ENCODE results near the gene PIP4K2C. TPM values are rescaled to one million over a fixed set of nuclear protein-coding genes. Genes with fewer than 3 reads are reported as not detected.

PIP4K2C gene
- total and polyA plus RNA-seq, 5 donors from 2014 or later, result 24.6 to 38.6 (median 32.1) TPM

DNA sequence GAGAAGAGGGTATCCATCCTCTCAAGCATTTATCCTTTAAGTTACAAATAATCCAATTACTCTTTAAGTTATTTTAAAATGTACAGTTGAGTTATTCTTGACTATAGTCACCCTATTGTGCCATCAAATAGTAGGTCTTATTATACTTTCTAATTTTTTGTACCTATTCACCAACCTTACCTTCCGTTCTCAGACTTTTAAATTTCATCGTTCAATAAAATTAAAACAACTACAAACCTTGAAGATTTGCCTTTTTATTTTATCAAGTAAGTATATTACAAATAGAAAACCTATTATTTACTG is 43.0 kb upstream of the PIP4K2C start:
- DNase-seq, result no peak
- Histone ChIP-seq H3K27ac (ENCODE audit: insufficient read depth, low read length, poor library complexity, severe bottlenecking) (no peak overlapping the region), H3K36me3 (ENCODE audit: control insufficient read depth, insufficient read depth, low read length) (peaks cover 2% of the 10 kb centered on the region), H3K4me3 (ENCODE audit: low read depth, low read length) (no peak overlapping the region), H3K4me1 (ENCODE audit: control insufficient read depth, insufficient read depth, low read length, poor library complexity, severe bottlenecking) (peaks cover 28% of the 10 kb centered on the region), H3K9me3 (ENCODE audit: control insufficient read depth in 2 of 2, low read length in 2 of 2) (no peaks in the 10 kb centered on the region), H3K27me3 (ENCODE audit: control insufficient read depth, insufficient read depth, low read length) (peaks cover 5% of the 10 kb centered on the region)
- Mint-ChIP-seq H3K4me1 (peaks cover 22 to 51% (median 40%) of the 10 kb centered on the region in 4 donors), H3K36me3 (no peaks in the 10 kb centered on the region), H3K9me3 (no peaks in the 10 kb centered on the region), H3K4me3 (peak overlapping the region in 3 of 4 donors; percentile 95 to 99 (median 96)), H3K27me3 (peaks cover 35% of the 10 kb centered on the region), H3K27ac (peak overlapping the region in 1 of 3 donors; percentile 96)
- no peak for ATAC-seq (ENCODE audit: low read depth in 2 of 2)

- H3K4me3 Mint-ChIP-seq, result peak overlapping the region; percentile 11 to 96 (median 54)
Measured at GRCh38 chr12:57548488-57548887, 42.5 kb upstream of the PIP4K2C start.

DNA sequence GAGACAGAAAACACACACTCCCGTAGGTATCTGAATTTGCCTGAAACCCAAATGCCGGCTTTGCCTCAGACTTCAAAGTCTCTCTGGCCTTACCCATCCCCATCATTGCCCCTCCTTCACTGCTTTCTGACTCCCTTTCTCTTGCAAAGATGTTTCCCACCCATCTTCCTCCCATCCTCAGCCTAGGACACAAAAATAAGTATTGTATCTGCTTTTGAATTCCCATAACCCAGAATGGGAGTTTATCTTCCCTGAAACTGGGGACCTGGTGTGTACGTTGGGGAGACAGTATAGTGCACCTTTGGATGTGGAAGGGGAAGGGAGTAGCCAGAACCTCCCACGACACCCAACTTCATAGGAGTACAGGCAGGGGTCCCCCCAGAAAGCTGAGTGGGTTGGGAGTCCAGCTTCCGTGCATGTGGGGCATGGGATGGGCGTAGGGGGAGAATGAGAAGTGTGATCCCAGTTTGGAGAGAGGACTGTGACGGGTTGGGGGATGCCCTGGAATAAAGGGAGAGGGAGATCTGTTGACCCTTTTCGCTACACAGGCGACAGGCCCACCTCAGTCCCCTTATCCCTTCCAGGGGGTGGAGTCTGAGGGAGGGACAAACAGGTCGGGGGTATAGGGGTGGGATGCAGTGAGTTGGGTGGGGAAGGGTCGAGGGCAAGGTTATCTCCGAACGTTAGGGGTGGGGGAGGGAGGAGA is 41.6 kb upstream of the PIP4K2C start:
- ATAC-seq (ENCODE audit: low read depth in 2 of 2), result no peak

More at GRCh38 chr12:57548488-57548887, 42.5 kb upstream of the PIP4K2C start:
- no peak overlapping the region for H3K27ac Mint-ChIP-seq
- Histone ChIP-seq H3K9me3 (ENCODE audit: control insufficient read depth in 2 of 2, low read length in 2 of 2) (no peaks in the 10 kb centered on the region), H3K4me3 (ENCODE audit: low read depth, low read length) (no peak overlapping the region), H3K27me3 (ENCODE audit: control insufficient read depth, insufficient read depth, low read length) (peaks cover 6% of the 10 kb centered on the region), H3K4me1 (ENCODE audit: control insufficient read depth, insufficient read depth, low read length, poor library complexity, severe bottlenecking) (peaks cover 28% of the 10 kb centered on the region), H3K36me3 (ENCODE audit: control insufficient read depth, insufficient read depth, low read length) (peaks cover 2% of the 10 kb centered on the region), H3K27ac (ENCODE audit: insufficient read depth, low read length, poor library complexity, severe bottlenecking) (no peak overlapping the region)
- no peaks in the 10 kb centered on the region for H3K9me3 Mint-ChIP-seq
- H3K4me1 Mint-ChIP-seq, result peaks cover 22 to 50% (median 38%) of the 10 kb centered on the region in 4 donors
- peaks cover 38% of the 10 kb centered on the region for H3K27me3 Mint-ChIP-seq
- H3K36me3 Mint-ChIP-seq, result no peaks in the 10 kb centered on the region
- no peak for ATAC-seq (ENCODE audit: low read depth in 2 of 2)
- no peak for DNase-seq

GRCh38 chr12:57549909-57550640 is 40.9 kb upstream of the PIP4K2C start, which contains the start of gene KIF5A:
KIF5A (plus strand) TSS chr12:57550044; CDS start chr12:57550272, 228 bp downstream.
- H3K9me3 Mint-ChIP-seq, result no peaks in the 10 kb centered on the region
- Histone ChIP-seq H3K27me3 (ENCODE audit: control insufficient read depth, insufficient read depth, low read length) (peaks cover 6% of the 10 kb centered on the region), H3K9me3 (ENCODE audit: control insufficient read depth in 2 of 2, low read length in 2 of 2) (no peaks in the 10 kb centered on the region), H3K36me3 (ENCODE audit: control insufficient read depth, insufficient read depth, low read length) (peaks cover 1% of the 10 kb centered on the region), H3K27ac (ENCODE audit: insufficient read depth, low read length, poor library complexity, severe bottlenecking) (no peak within 1 kb of the TSS), H3K4me3 (ENCODE audit: low read depth, low read length) (no peak within 1 kb of the TSS), H3K4me1 (ENCODE audit: control insufficient read depth, insufficient read depth, low read length, poor library complexity, severe bottlenecking) (peaks cover 28% of the 10 kb centered on the region)
- H3K27ac Mint-ChIP-seq, result peak within 1 kb of the TSS; percentile 38 to 79 (median 52)
- H3K4me3 Mint-ChIP-seq, result peak within 1 kb of the TSS; percentile 70 to 96 (median 78)
- no peaks in the 10 kb centered on the region for H3K36me3 Mint-ChIP-seq
- ATAC-seq (ENCODE audit: low read depth in 2 of 2), result peak; percentile 19 to 40
- DNase-seq, result peak; percentile 39 to 56 (median 50)
- H3K27me3 Mint-ChIP-seq, result peaks cover 49% of the 10 kb centered on the region
- H3K4me1 Mint-ChIP-seq, result peaks cover 18 to 38% (median 28%) of the 10 kb centered on the region in 4 donors

More for the DNA sequence above, 41.6 kb upstream of the PIP4K2C start:
- no peak overlapping the region for H3K4me3 ChIP-seq (ENCODE audit: low read depth, low read length)
- no peaks in the 10 kb centered on the region for H3K9me3 ChIP-seq (ENCODE audit: control insufficient read depth in 2 of 2, low read length in 2 of 2)
- Mint-ChIP-seq H3K27ac (no peak overlapping the region), H3K4me1 (peaks cover 22 to 44% (median 33%) of the 10 kb centered on the region in 4 donors), H3K4me3 (peak overlapping the region; percentile 61 to 96 (median 70)), H3K27me3 (peaks cover 46% of the 10 kb centered on the region), H3K36me3 (no peaks in the 10 kb centered on the region), H3K9me3 (no peaks in the 10 kb centered on the region)
- H3K36me3 ChIP-seq (ENCODE audit: control insufficient read depth, insufficient read depth, low read length), result peaks cover 2% of the 10 kb centered on the region
- DNase-seq, result no peak
- peaks cover 6% of the 10 kb centered on the region for H3K27me3 ChIP-seq (ENCODE audit: control insufficient read depth, insufficient read depth, low read length)
- peaks cover 28% of the 10 kb centered on the region for H3K4me1 ChIP-seq (ENCODE audit: control insufficient read depth, insufficient read depth, low read length, poor library complexity, severe bottlenecking)
- no peak overlapping the region for H3K27ac ChIP-seq (ENCODE audit: insufficient read depth, low read length, poor library complexity, severe bottlenecking)

- Mint-ChIP-seq H3K9me3 (no peaks in the 10 kb centered on the region), H3K27ac (peak overlapping the region in 1 of 3 donors; percentile 52), H3K4me3 (peak overlapping the region; percentile 46 to 96 (median 72)), H3K4me1 (peaks cover 12 to 30% (median 21%) of the 10 kb centered on the region in 4 donors), H3K27me3 (peaks cover 49% of the 10 kb centered on the region), H3K36me3 (no peaks in the 10 kb centered on the region)
- Histone ChIP-seq H3K4me1 (ENCODE audit: control insufficient read depth, insufficient read depth, low read length, poor library complexity, severe bottlenecking) (peaks cover 24% of the 10 kb centered on the region), H3K9me3 (ENCODE audit: control insufficient read depth in 2 of 2, low read length in 2 of 2) (no peaks in the 10 kb centered on the region), H3K36me3 (ENCODE audit: control insufficient read depth, insufficient read depth, low read length) (no peaks in the 10 kb centered on the region), H3K27me3 (ENCODE audit: control insufficient read depth, insufficient read depth, low read length) (peaks cover 6% of the 10 kb centered on the region), H3K27ac (ENCODE audit: insufficient read depth, low read length, poor library complexity, severe bottlenecking) (no peak overlapping the region), H3K4me3 (ENCODE audit: low read depth, low read length) (no peak overlapping the region)
- DNase-seq (no peak), ATAC-seq (ENCODE audit: low read depth in 2 of 2) (no peak)
Measured at GRCh38 chr12:57550641-57551549, 40.1 kb upstream of the PIP4K2C start.

DNA sequence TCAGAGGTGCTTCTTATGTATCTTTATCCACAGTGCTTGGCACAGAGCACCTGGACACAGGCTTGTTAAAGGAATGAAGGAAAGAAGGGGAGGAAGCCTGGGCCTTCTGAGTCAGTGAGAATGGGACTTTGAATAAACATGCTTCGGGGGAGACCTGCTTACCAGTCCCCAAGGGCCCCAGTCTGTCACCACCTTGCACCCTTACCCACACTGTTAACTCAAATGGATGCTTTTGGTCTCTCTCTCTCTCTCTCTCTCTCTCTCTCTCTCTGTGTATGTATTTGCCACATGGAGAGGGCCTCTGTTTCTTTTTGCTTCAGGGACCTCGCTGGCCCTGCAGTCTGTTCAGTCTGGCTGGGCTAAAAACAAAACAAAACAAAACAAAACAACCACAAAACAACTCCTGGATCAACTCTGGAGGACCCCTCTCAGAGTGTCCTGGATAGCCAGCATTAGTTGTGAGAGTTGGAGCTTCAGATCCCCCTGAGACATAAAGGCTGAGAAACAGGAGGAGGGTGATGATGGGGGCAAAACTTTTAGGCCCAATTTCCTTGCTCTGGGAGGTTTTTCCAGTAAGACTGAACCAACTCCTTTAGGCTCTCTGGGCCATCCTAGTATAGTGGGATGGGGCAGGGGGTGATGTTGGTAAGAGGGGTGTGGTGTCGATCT is 39.2 kb upstream of the PIP4K2C start:
- Mint-ChIP-seq H3K27me3 (peaks cover 49% of the 10 kb centered on the region), H3K27ac (no peak overlapping the region), H3K9me3 (no peaks in the 10 kb centered on the region), H3K4me1 (peaks cover 7 to 23% (median 15%) of the 10 kb centered on the region in 4 donors), H3K36me3 (no peaks in the 10 kb centered on the region), H3K4me3 (peak overlapping the region in 3 of 4 donors; percentile 46 to 96 (median 79))
- Histone ChIP-seq H3K27me3 (ENCODE audit: control insufficient read depth, insufficient read depth, low read length) (peaks cover 6% of the 10 kb centered on the region), H3K4me1 (ENCODE audit: control insufficient read depth, insufficient read depth, low read length, poor library complexity, severe bottlenecking) (peaks cover 16% of the 10 kb centered on the region), H3K4me3 (ENCODE audit: low read depth, low read length) (no peak overlapping the region), H3K36me3 (ENCODE audit: control insufficient read depth, insufficient read depth, low read length) (no peaks in the 10 kb centered on the region), H3K27ac (ENCODE audit: insufficient read depth, low read length, poor library complexity, severe bottlenecking) (no peak overlapping the region), H3K9me3 (ENCODE audit: control insufficient read depth in 2 of 2, low read length in 2 of 2) (no peaks in the 10 kb centered on the region)
- no peak for ATAC-seq (ENCODE audit: low read depth in 2 of 2)
- no peak for DNase-seq

DNA sequence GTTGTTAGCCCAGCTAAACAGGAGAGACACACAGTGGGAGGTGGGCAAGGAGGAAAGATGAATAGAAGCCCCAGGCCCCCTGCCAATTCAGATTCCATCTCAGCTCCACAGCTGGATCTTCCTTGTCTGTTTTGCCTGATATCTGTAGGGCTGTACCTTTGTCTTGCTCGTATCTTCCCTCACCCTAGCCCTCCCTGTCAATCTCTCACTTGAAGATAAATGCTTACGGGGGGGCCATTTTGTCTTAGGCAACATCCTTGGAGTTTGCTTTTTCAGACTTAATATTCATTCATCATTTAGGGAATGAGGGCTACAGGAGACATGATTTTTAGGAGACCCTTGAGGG is 38.7 kb upstream of the PIP4K2C start:
- H3K27me3 Mint-ChIP-seq, result peaks cover 44% of the 10 kb centered on the region
- Histone ChIP-seq H3K4me1 (ENCODE audit: control insufficient read depth, insufficient read depth, low read length, poor library complexity, severe bottlenecking) (peaks cover 15% of the 10 kb centered on the region), H3K36me3 (ENCODE audit: control insufficient read depth, insufficient read depth, low read length) (no peaks in the 10 kb centered on the region), H3K27me3 (ENCODE audit: control insufficient read depth, insufficient read depth, low read length) (peaks cover 6% of the 10 kb centered on the region), H3K9me3 (ENCODE audit: control insufficient read depth in 2 of 2, low read length in 2 of 2) (no peaks in the 10 kb centered on the region), H3K27ac (ENCODE audit: insufficient read depth, low read length, poor library complexity, severe bottlenecking) (no peak overlapping the region), H3K4me3 (ENCODE audit: low read depth, low read length) (no peak overlapping the region)
- H3K4me3 Mint-ChIP-seq, result no peak overlapping the region
- H3K9me3 Mint-ChIP-seq, result no peaks in the 10 kb centered on the region
- no peak for ATAC-seq (ENCODE audit: low read depth in 2 of 2)
- DNase-seq, result no peak
- peaks cover 5 to 19% (median 12%) of the 10 kb centered on the region in 4 donors for H3K4me1 Mint-ChIP-seq
- H3K36me3 Mint-ChIP-seq, result no peaks in the 10 kb centered on the region
- H3K27ac Mint-ChIP-seq, result no peak overlapping the region

Measured in CD4-positive, CD25-positive, alpha-beta regulatory T cell (primary cell).